ENCODE measurements around the gene ZNF207.
A peak's percentile ranks its signal among the peaks of the same experiment; 100 is the strongest.

GRCh38 chr17:32341141-32341856, 8.7 kb upstream of the ZNF207 start:
- no peak for TF ChIP-seq POLR2AphosphoS5 (IDR thresholded peaks at IDR 0.05)
- TF ChIP-seq, protein P1, sequence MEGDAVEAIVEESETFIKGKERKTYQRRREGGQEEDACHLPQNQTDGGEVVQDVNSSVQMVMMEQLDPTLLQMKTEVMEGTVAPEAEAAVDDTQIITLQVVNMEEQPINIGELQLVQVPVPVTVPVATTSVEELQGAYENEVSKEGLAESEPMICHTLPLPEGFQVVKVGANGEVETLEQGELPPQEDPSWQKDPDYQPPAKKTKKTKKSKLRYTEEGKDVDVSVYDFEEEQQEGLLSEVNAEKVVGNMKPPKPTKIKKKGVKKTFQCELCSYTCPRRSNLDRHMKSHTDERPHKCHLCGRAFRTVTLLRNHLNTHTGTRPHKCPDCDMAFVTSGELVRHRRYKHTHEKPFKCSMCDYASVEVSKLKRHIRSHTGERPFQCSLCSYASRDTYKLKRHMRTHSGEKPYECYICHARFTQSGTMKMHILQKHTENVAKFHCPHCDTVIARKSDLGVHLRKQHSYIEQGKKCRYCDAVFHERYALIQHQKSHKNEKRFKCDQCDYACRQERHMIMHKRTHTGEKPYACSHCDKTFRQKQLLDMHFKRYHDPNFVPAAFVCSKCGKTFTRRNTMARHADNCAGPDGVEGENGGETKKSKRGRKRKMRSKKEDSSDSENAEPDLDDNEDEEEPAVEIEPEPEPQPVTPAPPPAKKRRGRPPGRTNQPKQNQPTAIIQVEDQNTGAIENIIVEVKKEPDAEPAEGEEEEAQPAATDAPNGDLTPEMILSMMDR (IDR thresholded peaks at IDR 0.05) = peak in 1 of 4 experiments; percentile 19
- TF ChIP-seq POLR2A (IDR thresholded peaks at IDR 0.05) = no peak

Measured in gastroesophageal sphincter (tissue), 3 donors.